Activated T-helper 1 cell treated with Interleukin-2 at 50 U/mL for 16 hours (primary cell): ENCODE data around the gene SETDB2.

Source experiments
- DNase-seq: peaks from one replicate; pipeline ENCODE4 v3.0.0-alpha.2; 2020; ENCODE audit warnings: low read depth

The SETDB2 gene, protein sequence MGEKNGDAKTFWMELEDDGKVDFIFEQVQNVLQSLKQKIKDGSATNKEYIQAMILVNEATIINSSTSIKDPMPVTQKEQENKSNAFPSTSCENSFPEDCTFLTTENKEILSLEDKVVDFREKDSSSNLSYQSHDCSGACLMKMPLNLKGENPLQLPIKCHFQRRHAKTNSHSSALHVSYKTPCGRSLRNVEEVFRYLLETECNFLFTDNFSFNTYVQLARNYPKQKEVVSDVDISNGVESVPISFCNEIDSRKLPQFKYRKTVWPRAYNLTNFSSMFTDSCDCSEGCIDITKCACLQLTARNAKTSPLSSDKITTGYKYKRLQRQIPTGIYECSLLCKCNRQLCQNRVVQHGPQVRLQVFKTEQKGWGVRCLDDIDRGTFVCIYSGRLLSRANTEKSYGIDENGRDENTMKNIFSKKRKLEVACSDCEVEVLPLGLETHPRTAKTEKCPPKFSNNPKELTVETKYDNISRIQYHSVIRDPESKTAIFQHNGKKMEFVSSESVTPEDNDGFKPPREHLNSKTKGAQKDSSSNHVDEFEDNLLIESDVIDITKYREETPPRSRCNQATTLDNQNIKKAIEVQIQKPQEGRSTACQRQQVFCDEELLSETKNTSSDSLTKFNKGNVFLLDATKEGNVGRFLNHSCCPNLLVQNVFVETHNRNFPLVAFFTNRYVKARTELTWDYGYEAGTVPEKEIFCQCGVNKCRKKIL

DNA sequence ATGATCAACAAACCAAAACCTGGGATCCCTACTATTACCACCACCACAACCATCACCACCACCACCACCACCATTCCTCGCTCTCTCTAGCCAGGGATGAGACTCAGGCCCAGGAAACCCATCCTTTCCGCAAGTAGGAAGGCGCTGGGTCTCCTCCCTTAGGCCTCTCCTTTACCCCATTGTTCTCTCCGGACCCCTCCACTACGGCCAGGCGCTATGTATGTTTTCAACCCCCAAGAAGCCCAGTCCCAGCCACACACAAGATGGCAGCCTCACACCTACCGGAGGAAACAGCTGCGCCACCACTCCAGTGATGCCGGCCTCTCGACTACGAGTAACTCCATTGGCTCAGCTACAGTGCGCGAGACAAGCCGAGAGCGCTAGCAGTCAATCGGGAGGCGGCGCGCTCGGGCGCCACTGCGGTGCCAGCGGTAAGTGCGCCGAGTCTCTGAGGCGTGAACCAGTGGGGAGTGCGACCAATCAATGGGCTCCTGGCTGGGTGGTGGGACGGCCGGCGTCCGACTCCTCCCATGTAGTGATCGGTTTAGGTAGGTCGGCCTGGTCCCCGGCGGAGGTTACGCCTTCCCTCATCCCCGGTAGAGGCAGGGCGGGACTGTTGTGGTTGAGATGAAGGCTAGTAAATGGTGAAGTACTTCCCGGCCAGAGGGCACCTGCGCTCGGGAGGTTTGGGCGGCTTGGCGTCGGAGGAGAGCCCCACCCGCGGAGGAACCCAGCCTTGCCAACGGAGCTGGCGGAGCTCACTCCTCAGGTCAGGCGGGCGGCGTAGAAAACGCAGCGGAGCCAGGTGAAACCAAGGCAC lies at the start of gene SETDB2, which contains the start of gene CAB39L:
TSS of gene SETDB2 (plus strand) at position 571 of the 820 bp plus-strand sequence. CDS start 7,620 bp downstream, outside the sequence.
TSS of gene CAB39L (minus strand) at position 361 of the 820 bp plus-strand sequence. CDS start 61,154 bp downstream, outside the sequence.
- peak; percentile 99 for DNase-seq

DNA sequence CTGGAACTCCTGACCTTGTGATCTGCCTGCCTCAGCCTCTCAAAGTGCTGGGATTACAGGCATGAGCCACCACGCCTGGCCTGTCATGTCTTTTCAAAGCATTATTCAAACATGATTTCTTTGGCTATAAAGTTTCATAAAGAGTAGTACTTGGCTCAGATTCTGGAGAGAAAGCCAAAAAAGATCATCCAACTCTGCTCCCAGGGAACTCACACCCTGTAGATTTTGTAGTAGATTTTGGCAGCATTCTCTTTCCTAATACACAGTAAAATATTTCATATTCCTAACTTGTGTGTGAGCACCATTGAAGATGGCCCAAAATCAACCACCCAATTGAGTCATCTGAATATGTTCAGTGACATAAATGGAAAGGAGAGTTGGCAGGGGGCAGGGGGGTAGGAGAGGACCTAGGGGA lies 48.6 kb upstream of the SETDB2 start:
- DNase-seq, result no peak

DNA sequence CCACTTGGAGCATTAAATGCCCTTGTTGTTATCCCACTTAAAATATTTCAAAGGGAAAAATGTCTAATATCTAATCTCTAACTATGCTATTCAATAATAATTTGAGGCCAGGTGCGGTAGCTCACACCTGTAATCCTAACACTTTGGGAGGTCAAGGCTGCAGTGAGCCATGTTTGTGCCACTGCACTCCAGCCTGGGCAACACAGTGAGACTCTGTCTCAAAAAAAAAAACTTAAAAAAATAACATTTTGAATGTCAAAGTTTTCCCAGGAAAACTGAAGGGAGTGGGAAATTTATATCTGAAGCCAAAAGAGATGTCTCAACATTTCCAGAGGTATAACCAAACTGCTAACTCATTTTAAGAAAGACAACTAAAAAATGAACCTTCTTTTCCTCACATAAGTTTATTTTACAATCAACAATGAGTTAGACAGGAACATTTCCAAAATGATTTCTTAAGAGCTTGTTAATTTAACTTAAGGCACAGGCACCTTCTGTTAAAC lies 48.1 kb upstream of the SETDB2 start:
- DNase-seq, result no peak

DNA sequence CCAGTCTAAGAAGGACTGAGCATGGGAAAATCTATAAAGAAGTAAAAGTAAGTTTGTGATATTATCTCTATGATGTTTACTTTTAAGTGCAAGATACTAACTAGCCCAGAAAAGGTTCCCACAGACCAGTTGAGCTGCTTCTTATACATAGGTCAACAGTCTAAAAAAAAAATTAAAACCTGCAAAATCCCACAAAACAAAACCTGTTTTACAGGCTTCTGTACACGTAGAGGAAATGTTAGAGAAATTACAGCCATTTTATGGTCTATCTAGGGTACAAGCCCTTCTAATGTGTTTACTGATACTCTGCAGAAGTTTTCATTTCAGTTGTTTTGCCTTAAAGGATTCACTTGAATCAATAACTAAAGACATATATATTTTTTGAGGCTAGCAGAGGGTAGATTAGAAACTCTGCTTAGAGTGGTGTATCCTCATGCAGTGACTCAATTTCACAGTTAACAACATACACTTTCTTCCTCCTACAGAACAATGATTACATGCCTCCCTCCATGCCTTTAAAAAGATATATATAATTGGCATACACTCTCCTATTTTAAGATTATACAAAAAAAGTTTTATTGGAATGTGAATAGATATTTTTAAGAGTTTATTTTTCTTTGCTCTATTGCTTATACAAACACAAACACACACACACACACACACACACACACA lies 44.1 kb upstream of the SETDB2 start:
- no peak for DNase-seq

DNA sequence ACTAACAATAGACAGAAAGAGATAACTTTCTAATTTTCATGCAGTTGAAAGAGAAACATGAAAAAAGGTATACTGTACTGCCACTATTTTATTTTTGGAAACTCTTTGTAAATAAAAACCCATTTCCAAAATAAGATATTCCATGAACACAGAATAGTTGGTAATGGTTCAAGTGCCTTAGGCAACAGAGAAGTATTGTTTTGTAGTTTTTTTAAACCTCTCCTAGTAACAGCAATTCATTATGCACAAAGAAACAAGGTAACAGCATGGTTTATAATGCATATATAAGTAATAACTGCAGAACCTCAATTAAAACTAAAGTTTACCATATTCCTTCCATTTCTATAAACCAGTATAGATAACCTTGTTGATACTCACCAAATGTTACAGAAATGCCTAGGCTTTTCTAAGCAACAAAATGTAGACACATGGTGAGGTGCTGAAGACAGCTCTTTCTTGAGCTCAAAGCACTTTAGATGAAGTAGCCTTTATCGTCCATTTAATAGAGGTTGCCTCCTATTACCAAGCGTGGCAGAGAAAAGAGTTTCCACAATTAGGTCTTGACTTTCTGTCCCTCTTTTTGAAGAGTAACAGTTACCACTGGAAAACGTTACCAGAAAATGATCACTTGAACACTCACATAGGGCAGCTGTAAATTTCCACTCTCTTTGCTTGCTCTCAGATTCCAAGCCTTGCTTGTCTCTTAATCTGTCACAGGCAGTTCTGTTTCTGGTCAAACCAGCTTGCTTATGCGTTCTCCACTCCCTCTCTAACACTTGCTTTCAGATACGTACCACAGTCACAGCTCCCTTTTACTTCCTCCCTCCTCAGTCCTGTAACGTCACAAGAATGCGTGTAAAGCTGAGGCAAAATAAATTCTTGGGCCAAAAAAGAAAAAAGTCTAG lies 43.1 kb upstream of the SETDB2 start:
- no peak for DNase-seq

DNA sequence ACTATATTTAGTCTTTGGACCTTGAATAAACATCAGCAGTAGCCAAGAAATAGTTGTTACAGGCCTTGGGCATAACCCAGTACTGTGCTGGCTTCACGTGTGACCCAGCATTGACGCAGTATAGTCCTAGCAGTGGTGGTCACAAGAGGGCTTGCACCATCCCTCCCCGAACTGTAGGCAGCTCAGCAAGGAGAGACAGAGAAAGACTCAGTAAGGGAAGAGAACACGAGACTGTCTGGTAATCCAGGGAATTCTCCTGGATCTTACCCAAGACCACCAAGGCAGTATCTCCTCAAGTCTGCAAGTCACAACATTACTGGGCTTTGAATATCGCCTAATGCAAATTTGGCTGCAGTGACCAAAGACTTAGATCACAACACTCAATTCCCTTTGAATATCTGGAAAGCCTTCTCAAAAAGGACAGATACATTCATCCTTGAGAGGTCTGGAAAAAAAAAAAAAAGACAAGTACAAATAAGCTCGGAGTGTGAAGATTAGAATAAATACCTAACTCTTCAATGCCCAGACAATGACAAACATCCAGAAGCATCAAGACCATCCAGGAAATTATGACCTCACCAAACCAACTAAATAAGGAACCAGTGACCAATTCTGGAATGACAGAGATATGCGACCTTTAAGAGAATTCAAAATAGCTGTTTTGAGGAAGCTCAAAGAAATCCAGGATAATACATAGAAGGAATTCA lies 39.9 kb upstream of the SETDB2 start:
- no peak for DNase-seq

DNA sequence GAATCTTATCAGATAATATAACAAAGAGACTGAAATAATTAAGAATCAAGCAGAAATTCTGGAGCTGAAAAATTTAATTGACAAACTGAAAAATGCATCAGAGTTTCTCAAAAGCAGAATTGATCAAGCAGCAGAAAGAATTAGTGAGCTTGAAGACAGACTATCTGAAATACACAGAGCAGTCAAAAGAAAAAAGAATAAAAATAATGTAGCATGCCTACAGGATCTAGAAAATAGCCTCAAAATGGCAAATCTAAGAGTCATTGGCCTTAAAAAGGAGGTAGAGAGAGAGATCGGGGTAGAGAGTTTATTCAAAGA lies 39.4 kb upstream of the SETDB2 start:
- no peak for DNase-seq

DNA sequence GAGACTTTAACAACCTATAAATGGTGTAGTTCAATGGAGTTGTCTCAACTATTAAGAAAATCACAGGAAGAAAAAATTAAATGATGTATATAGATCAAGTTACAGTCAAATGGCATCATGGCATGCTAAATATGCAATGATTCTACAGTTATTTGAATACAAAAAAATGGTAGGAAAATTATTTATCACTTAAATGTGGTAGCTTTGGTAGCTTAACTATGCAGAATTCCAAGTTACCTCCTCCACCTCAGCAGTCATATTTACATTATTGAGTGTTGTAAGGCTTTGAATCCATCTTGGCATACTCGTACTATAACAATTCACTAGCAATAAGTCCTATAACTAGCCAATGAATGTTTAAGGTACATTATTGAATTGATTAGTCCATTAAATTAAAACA lies 37.0 kb upstream of the SETDB2 start:
- no peak for DNase-seq

DNA sequence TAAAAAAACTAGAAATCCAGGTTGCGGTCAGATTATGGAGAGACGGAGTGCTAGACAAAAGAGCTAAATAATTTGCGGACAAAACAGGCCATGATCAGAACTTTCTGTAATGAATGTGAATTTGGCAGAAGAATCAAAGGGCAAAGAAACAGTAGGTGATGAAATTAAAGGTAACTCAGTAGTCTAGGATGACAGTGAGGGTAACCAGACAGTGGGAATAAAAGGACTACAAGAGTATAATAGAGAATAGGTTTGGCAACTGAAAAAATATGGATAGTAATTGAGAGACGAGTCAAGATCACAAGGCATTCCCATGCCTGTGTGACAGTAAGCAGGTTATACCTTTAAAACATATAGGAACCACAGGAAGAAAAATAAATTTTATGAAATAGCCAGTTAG lies 36.1 kb upstream of the SETDB2 start:
- no peak for DNase-seq

DNA sequence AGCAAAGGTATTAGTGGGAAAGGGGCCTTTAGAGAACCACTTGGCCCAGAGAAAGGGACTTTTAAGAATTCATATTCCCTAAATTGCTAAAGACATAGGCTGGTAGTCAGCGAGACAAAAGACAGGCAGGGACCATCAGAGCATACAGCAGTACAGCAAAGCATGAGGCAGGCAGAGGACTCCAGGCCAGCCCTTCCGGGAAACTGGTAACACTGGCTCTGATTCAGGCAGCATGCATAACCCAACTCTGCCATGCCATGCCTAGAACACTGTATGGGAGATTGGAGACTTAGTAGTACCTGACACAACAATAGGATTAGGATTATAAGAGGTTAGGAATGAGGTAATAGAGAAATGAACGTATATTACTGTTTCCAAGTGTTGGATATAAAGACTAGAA lies 35.1 kb upstream of the SETDB2 start:
- DNase-seq, result no peak

DNA sequence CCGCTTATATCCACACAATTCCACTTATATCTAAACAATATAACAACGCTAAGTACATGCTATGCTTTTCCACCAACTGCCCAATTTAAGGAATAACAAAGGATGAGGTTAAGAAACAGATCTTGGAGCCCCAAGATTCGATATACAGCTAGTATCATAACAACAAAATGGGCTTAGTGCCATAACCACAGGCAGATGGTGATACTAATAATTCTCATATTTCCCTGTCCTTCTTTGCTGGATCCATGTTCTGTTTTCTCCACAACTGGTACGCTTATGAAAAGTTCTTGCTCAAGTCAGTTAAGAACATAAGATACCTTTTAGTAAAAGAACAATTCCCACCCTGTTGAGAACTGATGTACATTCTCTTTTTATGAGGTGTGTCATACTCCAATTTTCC lies 34.1 kb upstream of the SETDB2 start:
- no peak for DNase-seq

DNA sequence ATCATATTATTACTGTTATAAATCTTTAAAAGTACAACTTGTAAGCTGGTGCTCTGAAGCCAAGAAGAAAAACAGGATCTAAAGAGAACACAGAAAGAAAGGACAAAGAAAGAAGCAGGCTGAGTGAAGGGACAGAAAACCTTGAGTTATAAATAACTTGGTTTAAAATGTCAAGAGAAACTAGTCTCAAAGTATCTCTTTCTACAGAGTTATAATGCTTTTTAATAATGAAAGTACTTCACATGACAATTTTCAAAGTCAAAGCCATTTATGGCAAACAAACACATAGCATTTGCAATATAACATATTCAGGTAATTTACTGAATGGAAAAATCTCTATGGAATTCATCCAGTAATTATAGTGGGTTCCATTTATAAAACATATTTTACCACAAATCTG lies 33.6 kb upstream of the SETDB2 start:
- no peak for DNase-seq

DNA sequence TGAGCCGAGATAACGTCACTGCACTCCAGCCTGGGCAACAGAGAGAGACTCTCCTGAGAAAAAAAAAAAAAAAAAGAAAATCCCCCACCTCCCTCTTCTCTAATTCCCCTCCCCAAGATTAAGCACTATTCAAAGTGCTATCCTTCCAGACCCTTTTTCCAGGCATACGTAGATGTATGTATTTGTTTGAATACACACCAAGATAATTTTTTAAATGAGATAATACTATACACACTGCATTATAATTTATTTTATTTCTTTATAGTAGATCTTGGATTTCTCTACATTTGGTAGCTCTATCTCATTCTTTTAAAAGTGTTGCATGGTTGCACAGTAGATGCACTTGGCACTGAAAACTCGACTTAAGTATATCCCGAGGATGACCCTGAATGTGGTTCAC lies 32.7 kb upstream of the SETDB2 start:
- no peak for DNase-seq

DNA sequence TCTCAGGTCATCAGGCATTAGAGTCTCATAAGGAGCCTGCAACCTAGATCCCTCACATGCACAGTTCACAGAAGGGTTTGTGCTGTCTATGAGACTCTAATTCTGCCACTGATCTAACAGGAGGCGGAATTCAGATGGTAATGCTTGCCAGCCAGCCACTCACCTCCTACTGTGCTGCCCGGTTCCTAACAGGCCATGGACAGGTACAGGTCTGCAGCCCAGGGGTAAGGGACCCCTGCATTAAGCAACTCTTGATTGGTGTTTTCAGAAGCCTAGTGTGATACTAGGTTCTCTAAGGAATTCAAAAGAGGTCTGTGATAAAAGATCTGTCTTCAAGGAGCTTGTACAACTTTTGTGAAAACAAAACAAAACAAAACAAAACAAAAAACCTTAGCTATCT lies 31.3 kb upstream of the SETDB2 start:
- no peak for DNase-seq

DNA sequence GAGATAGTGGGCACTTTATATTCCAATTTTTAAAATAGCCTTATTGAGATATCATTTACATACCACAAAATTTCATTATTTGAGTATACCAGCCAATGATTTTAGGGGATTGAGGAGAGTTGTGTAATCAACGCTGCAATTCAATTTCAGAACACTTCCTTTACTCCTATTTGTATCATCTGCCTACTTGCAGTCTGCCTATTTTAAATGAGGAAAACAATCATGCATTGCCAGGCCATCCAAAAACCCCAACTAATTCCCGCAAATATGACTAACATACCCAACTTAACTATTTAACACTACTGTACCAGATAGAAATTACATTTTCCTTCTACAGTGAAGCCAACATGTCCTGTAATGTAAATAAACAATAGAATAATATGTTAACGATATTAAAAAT lies 26.9 kb upstream of the SETDB2 start:
- no peak for DNase-seq

DNA sequence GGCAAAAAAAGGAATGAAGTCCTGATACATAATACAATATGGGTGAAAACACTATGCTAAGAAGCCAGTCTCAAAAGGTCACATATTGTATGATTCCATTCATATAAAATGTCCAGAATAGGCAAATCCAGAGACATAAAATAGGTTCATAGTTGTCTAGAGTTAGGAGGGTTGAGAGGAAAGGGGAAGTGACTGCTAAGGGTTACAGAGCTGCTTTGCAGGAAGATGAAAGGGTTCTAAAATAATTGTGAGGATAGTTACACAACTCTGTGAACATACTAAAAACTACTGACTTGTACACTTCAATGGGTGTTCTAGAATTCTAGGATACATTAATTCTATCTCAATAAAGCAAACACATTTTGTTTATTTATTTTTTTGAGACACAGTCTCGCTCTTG lies 25.9 kb upstream of the SETDB2 start:
- DNase-seq, result no peak

DNA sequence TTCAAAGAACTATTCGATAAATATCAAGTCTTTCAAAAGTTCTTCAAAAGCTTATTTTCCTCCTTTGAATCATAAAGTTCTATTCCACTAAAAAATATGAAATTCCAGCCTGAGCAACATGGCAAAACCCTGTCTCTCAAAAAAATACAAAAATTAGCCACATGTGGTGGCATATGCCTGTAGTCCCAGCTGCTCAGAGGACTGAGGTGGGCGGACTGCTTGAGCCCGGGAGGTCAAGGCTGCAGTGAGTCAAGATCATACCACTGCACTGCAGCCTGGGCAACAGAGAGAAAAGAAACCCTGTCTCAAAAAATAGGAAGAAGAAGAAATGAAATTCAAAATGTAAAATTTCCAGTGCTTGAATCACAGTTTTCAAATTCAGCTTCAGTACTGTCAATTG lies 24.8 kb upstream of the SETDB2 start:
- no peak for DNase-seq

DNA sequence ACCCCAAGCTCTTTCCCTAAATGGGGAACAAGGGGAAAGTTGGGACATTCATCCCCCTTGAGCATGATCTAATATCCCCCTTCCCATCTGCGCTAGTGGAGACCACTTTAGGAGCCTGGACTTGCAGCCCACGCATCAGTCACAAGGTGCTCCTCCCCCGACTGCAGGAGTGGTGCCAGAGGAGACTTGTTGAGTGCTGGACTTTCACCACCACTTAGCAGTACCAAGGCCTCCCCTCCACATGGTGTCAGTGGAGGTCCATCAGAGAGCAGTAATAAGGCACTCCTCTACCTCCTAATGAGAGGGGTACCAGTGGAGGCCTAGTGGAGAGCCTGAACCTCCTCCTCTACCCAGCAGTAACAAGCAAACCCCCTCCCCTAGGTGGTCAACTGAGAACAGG lies 22.7 kb upstream of the SETDB2 start:
- no peak for DNase-seq

DNA sequence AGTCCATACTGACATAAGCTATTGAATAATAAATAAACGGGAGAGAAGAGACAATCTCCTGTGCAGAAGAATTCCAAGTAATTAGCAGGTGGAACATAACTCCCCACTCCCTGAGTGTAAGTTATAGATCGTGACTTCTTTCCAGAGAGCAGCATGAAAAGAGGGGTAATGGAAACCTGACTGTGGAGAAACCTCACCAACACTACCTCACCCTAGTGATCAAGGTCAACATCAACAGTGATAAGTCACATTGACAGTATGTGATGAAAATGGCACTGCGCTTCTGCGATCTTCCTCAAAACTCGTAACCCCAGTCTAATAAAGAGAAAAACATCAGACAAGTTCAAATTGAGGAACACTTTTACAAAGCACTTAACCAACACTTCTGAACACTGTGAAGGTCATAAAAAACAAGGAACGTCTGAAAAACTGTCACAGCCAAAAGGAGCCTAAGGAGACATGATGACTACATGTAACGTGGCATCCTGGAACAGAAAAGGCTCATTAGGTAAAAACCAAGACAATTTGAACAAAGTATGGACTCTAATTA lies 20.0 kb upstream of the SETDB2 start:
- no peak for DNase-seq
